ENCODE data around the gene KRT222.

KRT222 gene

DNA sequence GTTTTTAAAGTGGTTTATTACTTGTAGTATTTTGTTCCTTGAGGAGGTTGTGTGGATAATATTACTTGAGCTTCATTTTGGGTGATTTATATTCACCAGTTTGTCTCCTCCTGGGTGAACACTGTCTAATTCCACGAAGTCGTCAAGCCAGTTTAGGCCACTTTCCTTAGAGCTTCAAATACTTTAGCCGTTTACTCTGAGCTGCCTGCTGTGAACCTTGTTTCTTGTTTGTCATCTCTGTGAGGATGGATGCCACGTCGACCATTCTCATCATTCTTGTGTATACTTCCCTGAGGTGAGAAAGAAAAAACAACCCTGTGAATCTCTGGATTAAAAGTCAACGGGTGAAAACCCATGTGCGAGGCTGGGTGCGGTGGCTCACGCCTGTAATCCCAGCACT lies 29.6 kb upstream of the KRT222 start:
- TF ChIP-seq SPI1 (IDR thresholded peaks at IDR 0.05; ENCODE audit: borderline replicate concordance, low read depth) (no peak), POLR2AphosphoS5 (IDR thresholded peaks at IDR 0.05; ENCODE audit: low read depth) (no peak), GABPA (IDR thresholded peaks at IDR 0.05; ENCODE audit: low read depth) (no peak)
- TF ChIP-seq, protein P1, sequence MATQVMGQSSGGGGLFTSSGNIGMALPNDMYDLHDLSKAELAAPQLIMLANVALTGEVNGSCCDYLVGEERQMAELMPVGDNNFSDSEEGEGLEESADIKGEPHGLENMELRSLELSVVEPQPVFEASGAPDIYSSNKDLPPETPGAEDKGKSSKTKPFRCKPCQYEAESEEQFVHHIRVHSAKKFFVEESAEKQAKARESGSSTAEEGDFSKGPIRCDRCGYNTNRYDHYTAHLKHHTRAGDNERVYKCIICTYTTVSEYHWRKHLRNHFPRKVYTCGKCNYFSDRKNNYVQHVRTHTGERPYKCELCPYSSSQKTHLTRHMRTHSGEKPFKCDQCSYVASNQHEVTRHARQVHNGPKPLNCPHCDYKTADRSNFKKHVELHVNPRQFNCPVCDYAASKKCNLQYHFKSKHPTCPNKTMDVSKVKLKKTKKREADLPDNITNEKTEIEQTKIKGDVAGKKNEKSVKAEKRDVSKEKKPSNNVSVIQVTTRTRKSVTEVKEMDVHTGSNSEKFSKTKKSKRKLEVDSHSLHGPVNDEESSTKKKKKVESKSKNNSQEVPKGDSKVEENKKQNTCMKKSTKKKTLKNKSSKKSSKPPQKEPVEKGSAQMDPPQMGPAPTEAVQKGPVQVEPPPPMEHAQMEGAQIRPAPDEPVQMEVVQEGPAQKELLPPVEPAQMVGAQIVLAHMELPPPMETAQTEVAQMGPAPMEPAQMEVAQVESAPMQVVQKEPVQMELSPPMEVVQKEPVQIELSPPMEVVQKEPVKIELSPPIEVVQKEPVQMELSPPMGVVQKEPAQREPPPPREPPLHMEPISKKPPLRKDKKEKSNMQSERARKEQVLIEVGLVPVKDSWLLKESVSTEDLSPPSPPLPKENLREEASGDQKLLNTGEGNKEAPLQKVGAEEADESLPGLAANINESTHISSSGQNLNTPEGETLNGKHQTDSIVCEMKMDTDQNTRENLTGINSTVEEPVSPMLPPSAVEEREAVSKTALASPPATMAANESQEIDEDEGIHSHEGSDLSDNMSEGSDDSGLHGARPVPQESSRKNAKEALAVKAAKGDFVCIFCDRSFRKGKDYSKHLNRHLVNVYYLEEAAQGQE (IDR thresholded peaks at IDR 0.05; ENCODE audit: insufficient replicate concordance, low read depth), result no peak
- TF ChIP-seq, protein P2, sequence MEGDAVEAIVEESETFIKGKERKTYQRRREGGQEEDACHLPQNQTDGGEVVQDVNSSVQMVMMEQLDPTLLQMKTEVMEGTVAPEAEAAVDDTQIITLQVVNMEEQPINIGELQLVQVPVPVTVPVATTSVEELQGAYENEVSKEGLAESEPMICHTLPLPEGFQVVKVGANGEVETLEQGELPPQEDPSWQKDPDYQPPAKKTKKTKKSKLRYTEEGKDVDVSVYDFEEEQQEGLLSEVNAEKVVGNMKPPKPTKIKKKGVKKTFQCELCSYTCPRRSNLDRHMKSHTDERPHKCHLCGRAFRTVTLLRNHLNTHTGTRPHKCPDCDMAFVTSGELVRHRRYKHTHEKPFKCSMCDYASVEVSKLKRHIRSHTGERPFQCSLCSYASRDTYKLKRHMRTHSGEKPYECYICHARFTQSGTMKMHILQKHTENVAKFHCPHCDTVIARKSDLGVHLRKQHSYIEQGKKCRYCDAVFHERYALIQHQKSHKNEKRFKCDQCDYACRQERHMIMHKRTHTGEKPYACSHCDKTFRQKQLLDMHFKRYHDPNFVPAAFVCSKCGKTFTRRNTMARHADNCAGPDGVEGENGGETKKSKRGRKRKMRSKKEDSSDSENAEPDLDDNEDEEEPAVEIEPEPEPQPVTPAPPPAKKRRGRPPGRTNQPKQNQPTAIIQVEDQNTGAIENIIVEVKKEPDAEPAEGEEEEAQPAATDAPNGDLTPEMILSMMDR (IDR thresholded peaks at IDR 0.05; ENCODE audit: insufficient read depth, low read length), result no peak
- no peak overlapping the region for H3K4me3 ChIP-seq (replicated peaks; ENCODE audit: insufficient read depth, low read length)
- H3K27ac ChIP-seq (replicated peaks), result no peak overlapping the region
- DNase-seq (ENCODE audit: low read depth in 1 of 2, low spot score in 1 of 2), result no peak
- peaks cover 6% of the 10 kb centered on the region for H3K27me3 ChIP-seq (ENCODE audit: insufficient read depth, poor library complexity, severe bottlenecking)

DNA sequence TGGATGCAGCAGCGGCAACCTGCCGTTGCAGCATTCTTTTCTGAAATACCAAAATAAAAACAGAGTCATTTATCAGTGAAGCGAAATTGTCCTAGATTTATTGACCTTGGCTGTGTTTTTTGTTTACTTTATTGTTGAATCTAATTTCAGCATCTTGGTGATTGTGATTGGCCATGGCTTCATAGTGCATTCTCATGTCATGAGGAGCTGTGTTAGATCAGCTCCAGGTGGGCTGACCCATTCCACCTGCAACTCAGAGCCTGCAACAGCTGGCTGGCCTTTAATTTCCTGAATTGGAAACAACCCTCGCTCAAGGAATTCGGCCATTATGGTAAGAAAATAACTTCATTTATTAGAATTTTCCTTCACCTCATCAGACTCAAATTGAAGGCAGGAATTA lies 22.1 kb upstream of the KRT222 start:
- H3K27me3 ChIP-seq (ENCODE audit: insufficient read depth, poor library complexity, severe bottlenecking), result peaks cover 4% of the 10 kb centered on the region
- no peak overlapping the region for H3K4me3 ChIP-seq (replicated peaks; ENCODE audit: insufficient read depth, low read length)
- DNase-seq (ENCODE audit: low read depth in 1 of 2, low spot score in 1 of 2), result no peak
- TF ChIP-seq POLR2AphosphoS5 (IDR thresholded peaks at IDR 0.05; ENCODE audit: low read depth) (no peak), SPI1 (IDR thresholded peaks at IDR 0.05; ENCODE audit: borderline replicate concordance, low read depth) (no peak), GABPA (IDR thresholded peaks at IDR 0.05; ENCODE audit: low read depth) (no peak)
- TF ChIP-seq, protein P2 (IDR thresholded peaks at IDR 0.05; ENCODE audit: insufficient read depth, low read length), result no peak
- TF ChIP-seq, protein P1 (IDR thresholded peaks at IDR 0.05; ENCODE audit: insufficient replicate concordance, low read depth), result no peak
- no peak overlapping the region for H3K27ac ChIP-seq (replicated peaks)

DNA sequence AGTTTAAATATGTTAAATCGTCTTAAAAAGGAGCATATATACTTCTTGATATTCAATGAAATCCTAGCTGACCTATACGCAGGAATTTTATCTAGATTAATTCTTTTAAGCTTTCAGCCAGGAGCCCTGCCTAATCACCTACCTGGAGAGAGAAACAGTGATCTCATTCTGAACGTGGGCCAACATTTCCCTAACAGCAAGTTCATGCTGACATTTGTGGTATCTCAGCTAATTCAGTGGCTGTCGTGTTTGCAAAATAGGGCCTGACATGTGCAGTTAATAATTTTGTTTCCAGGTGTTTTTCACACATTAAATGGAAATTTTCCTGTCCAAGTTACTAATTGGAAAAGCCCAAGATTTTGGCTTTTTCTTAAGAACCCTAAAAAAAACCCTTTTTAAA lies 21.2 kb upstream of the KRT222 start:
- Histone ChIP-seq H3K27me3 (ENCODE audit: insufficient read depth, poor library complexity, severe bottlenecking) (peaks cover 5% of the 10 kb centered on the region), H3K4me3 (replicated peaks; ENCODE audit: insufficient read depth, low read length) (no peak overlapping the region), H3K27ac (replicated peaks) (no peak overlapping the region)
- no peak for DNase-seq (ENCODE audit: low read depth in 1 of 2, low spot score in 1 of 2)
- TF ChIP-seq GABPA (IDR thresholded peaks at IDR 0.05; ENCODE audit: low read depth), result no peak

DNA sequence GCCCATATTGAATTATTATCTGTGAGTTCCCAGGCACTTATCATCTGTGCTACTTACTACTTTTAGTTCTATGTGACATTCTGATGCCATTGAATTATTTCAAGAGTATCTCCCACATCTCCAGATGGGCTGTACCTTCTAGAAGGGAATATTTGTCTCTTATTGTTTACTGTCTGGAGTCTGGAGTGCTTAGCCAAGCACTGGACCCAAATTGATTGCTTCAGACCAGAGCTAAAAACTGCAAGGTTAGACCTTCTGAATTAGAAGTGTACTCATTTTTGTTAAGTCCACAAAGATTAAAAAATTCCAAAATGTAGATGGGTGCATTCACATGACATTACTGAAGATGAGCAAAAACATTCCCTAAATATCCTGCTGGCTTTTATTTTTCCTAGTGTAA lies 16.0 kb upstream of the KRT222 start:
- Histone ChIP-seq H3K27ac (replicated peaks) (no peak overlapping the region), H3K4me3 (replicated peaks; ENCODE audit: insufficient read depth, low read length) (no peak overlapping the region), H3K27me3 (ENCODE audit: insufficient read depth, poor library complexity, severe bottlenecking) (peaks cover 24% of the 10 kb centered on the region)
- no peak for TF ChIP-seq SPI1 (IDR thresholded peaks at IDR 0.05; ENCODE audit: borderline replicate concordance, low read depth)
- TF ChIP-seq, protein P1 (IDR thresholded peaks at IDR 0.05; ENCODE audit: insufficient replicate concordance, low read depth), result no peak
- no peak for TF ChIP-seq POLR2AphosphoS5 (IDR thresholded peaks at IDR 0.05; ENCODE audit: low read depth)
- TF ChIP-seq, protein P2 (IDR thresholded peaks at IDR 0.05; ENCODE audit: insufficient read depth, low read length), result no peak
- no peak for TF ChIP-seq GABPA (IDR thresholded peaks at IDR 0.05; ENCODE audit: low read depth)
- no peak for DNase-seq (ENCODE audit: low read depth in 1 of 2, low spot score in 1 of 2)
